B cell (primary cell): Measurements from ENCODE around the gene IMMP2L. TPM values are rescaled to one million over a fixed set of nuclear protein-coding genes. Genes with fewer than 3 reads are reported as not detected.

Experiments used
- ATAC-seq: fragments of 200-7000 bp; cut with Tn5 transposase; one replicate; pipeline ENCODE4 v1.10.0; 2021; ENCODE audit warnings: low read depth, mild to moderate bottlenecking, moderate number of reproducible peaks, moderate library complexity
- CTCF ChIA-PET: fragments of 350-600 bp; sonication (Branson Sonifier 250); formaldehyde crosslinking; loops from one replicate; lab custom pipeline; 2021; ENCODE audit warnings: antibody characterized with exemption, inconsistent platforms; lab: Charles Lee
- POLR2A ChIA-PET: fragments of 350-600 bp; sonication (Branson Sonifier 250); formaldehyde crosslinking; loops from one replicate; lab custom pipeline; 2021; ENCODE audit warnings: antibody characterized with exemption; lab: Charles Lee
- DNase-seq: peaks from one replicate; pipeline ENCODE4 v3.0.0; 2013
- H2AFZ ChIP-seq: 2 replicates; pipeline ENCODE4 v1.6.1; 2012; ENCODE audit warnings: mild to moderate bottlenecking, low read depth, low read length; ENCODE audit not compliant: insufficient read depth, poor library complexity, severe bottlenecking
- H3K27ac ChIP-seq, 2 donors: 1 replicate in 1 of 2; 2 replicates in 1 of 2; pipeline ENCODE4 v1.5.1; 2012 to 2013; ENCODE audit warnings: low read length in 2 of 2, mild to moderate bottlenecking in 2 of 2, moderate library complexity in 1 of 2
- H3K27me3 ChIP-seq, 4 experiments: fragments of 200-600 bp in 1 of 4; sonication (generic) in 1 of 4; replicated peaks in 1 of 4; 1 replicate in 2 of 4; 2 replicates in 2 of 4; pipeline versions ENCODE4 v1.6.1 to v1.7.0; 2013 to 2016; ENCODE audit warnings: low read length in 3 of 4, mild to moderate bottlenecking in 2 of 4, mixed read lengths in 1 of 4, moderate library complexity in 1 of 4; ENCODE audit not compliant: insufficient read depth in 4 of 4, control insufficient read depth in 3 of 4; ENCODE audit errors: control extremely low read depth in 1 of 4
- H3K36me3 ChIP-seq, 2 experiments: replicated peaks in 1 of 2; 1 replicate in 1 of 2; 2 replicates in 1 of 2; pipeline versions ENCODE4 v1.6.1 to v1.7.1; 2013; ENCODE audit warnings: low read length in 1 of 2; ENCODE audit not compliant: insufficient read depth in 2 of 2, control insufficient read depth in 1 of 2; ENCODE audit errors: control extremely low read depth in 1 of 2, extremely low read depth in 1 of 2
- H3K4me1 ChIP-seq, 2 donors: fragments of 200-600 bp in 1 of 2; sonication (generic) in 1 of 2; 1 replicate in 1 of 2; 2 replicates in 1 of 2; pipeline versions ENCODE4 v1.5.1 to v1.6.1; 2013 to 2017; ENCODE audit warnings: low read length in 2 of 2; ENCODE audit not compliant: control insufficient read depth in 2 of 2, insufficient read depth in 2 of 2
- H3K4me2 ChIP-seq: replicated peaks from 2 replicates; pipeline ENCODE3; 2012; ENCODE audit warnings: mild to moderate bottlenecking, low read depth, low read length; ENCODE audit not compliant: poor library complexity, severe bottlenecking
- H3K4me3 ChIP-seq, 5 experiments: fragments of 200-600 bp in 1 of 5; sonication (generic) in 1 of 5; 1 replicate in 3 of 5; 2 replicates in 2 of 5; pipeline versions ENCODE4 v1.5.1 to v1.7.0; 2011 to 2016; ENCODE audit warnings: low read length in 4 of 5, mild to moderate bottlenecking in 4 of 5, low read depth in 2 of 5, control low read depth in 1 of 5, moderate library complexity in 1 of 5; ENCODE audit not compliant: insufficient read depth in 1 of 5; ENCODE audit errors: control extremely low read depth in 1 of 5, extremely low read depth in 1 of 5
- H3K79me2 ChIP-seq: fragments of 200-600 bp; sonication (generic); one replicate; pipeline ENCODE4 v1.6.0; 2016; ENCODE audit warnings: low read length; ENCODE audit not compliant: control insufficient read depth, insufficient read depth
- H3K9ac ChIP-seq: fragments of 200-600 bp; sonication (generic); 2 replicates; pipeline ENCODE4 v1.6.1; 2017; ENCODE audit warnings: mild to moderate bottlenecking, low read length, moderate library complexity
- H3K9me3 ChIP-seq, 3 donors: one replicate each; pipeline versions ENCODE4 v1.6.1 to v1.7.1; 2013; ENCODE audit warnings: low read length in 2 of 3; ENCODE audit not compliant: control insufficient read depth in 2 of 3, insufficient read depth in 1 of 3; ENCODE audit errors: control extremely low read depth in 1 of 3
- H4K20me1 ChIP-seq: 2 replicates; pipeline ENCODE4 v1.6.0; 2012; ENCODE audit warnings: mild to moderate bottlenecking, low read length; ENCODE audit not compliant: insufficient read depth, control insufficient read depth, poor library complexity, severe bottlenecking
- H3K27ac Mint-ChIP-seq: one replicate; pipeline ENCODE4 v1.8.0; 2021; ENCODE audit warnings: mixed read lengths
- H3K27me3 Mint-ChIP-seq: one replicate; pipeline ENCODE4 v1.8.0; 2021; ENCODE audit warnings: mixed read lengths
- H3K4me1 Mint-ChIP-seq: one replicate; pipeline ENCODE4 v1.8.0; 2021; ENCODE audit warnings: mixed read lengths
- H3K4me3 Mint-ChIP-seq: one replicate; pipeline ENCODE4 v1.8.0; 2021; ENCODE audit warnings: mixed read lengths
- H3K9me3 Mint-ChIP-seq: one replicate; pipeline ENCODE4 v1.8.0; 2022; ENCODE audit warnings: mixed read lengths; ENCODE audit not compliant: insufficient read depth
- EZH2 ChIP-seq: IDR thresholded peaks from 2 replicates; pipeline ENCODE4 v1.6.1; 2012; ENCODE audit warnings: borderline replicate concordance, low read depth, mild to moderate bottlenecking, moderate library complexity, low read length; ENCODE audit not compliant: insufficient read depth, poor library complexity, severe bottlenecking
- WGBS: methylation state at CpG from one replicate; pipeline ENCODE4 v1.1.5; 2013; ENCODE audit warnings: missing lambda C conversion rate; ENCODE audit not compliant: insufficient coverage; 5-methylcytosine and 5-hydroxymethylcytosine counted together
- intact Hi-C: fragments of 100-400 bp; cut with micrococcal nuclease; formaldehyde crosslinking; loops from one replicate; pipeline ENCODE4 v1.10.0; 2022
- polyA plus RNA-seq: library from polyadenylated mRNA; depleted of rRNA; stranded (reverse); fragments of >200 nt; gene quantifications from 2 replicates; pipeline ENCODE4 v1.2.3, GENCODE V29; 2012
- total RNA-seq, 2 donors: library from RNA; stranded (reverse); fragments of 120-200 nt in 1 of 2; gene quantifications; 1 replicate in 1 of 2; 2 replicates in 1 of 2; pipeline versions ENCODE4 v1.2.3 to v1.2.4, GENCODE V29; 2013 to 2022
- TF ChIP-seq, protein P1 (sequence below): fragments of 200-600 bp; IDR thresholded peaks from one replicate; pipeline ENCODE4 v1.8.0; 2022; ENCODE audit warnings: antibody characterized with exemption, mild to moderate bottlenecking

The IMMP2L gene
- total and polyA plus RNA-seq, 2 donors (not counting 1 experiment from before 2014, with no cell fraction given) = 3.8 to 34.2 TPM

DNA sequence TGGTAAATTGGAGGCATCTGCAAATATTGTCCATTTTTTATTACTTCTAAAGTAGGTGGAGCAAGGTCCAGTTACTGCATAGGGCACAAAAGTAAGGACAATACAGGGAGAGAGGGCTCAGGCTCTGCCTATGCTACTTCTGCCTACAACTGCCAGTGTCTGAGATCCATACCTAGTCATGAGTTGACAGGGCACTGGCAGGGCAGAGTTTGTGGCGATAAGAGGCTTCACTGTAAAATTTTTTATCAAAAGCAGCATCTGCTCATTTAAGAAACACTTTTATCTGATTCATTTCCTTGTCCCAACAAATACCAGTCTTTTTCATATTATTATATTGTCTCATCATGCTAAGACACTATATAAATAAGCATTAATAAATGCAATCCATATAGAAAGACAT, 293.4 kb downstream of the IMMP2L start:
- Histone ChIP-seq H3K27ac (no peak overlapping the region), H3K4me1 (no peaks in the 10 kb centered on the region), H3K79me2 (no peaks in the 10 kb centered on the region), H3K4me2 (no peak overlapping the region), H3K9ac (no peak overlapping the region), H4K20me1 (no peaks in the 10 kb centered on the region), H3K27me3 (no peaks in the 10 kb centered on the region), H3K9me3 (peaks cover 0 to 1% (median 0%) of the 10 kb centered on the region in 3 donors), H2AFZ (no peak overlapping the region), H3K4me3 (no peak overlapping the region), H3K36me3 (no peaks in the 10 kb centered on the region)
- CTCF ChIA-PET = no interaction called here
- no peak overlapping the region for H3K4me3 Mint-ChIP-seq
- POLR2A ChIA-PET = no interaction called here
- intact Hi-C loops = no loop called here
- TF ChIP-seq, protein P1, sequence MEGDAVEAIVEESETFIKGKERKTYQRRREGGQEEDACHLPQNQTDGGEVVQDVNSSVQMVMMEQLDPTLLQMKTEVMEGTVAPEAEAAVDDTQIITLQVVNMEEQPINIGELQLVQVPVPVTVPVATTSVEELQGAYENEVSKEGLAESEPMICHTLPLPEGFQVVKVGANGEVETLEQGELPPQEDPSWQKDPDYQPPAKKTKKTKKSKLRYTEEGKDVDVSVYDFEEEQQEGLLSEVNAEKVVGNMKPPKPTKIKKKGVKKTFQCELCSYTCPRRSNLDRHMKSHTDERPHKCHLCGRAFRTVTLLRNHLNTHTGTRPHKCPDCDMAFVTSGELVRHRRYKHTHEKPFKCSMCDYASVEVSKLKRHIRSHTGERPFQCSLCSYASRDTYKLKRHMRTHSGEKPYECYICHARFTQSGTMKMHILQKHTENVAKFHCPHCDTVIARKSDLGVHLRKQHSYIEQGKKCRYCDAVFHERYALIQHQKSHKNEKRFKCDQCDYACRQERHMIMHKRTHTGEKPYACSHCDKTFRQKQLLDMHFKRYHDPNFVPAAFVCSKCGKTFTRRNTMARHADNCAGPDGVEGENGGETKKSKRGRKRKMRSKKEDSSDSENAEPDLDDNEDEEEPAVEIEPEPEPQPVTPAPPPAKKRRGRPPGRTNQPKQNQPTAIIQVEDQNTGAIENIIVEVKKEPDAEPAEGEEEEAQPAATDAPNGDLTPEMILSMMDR = no peak
- TF ChIP-seq EZH2 = no peak
- H3K9me3 Mint-ChIP-seq = no peaks in the 10 kb centered on the region
- no peaks in the 10 kb centered on the region for H3K4me1 Mint-ChIP-seq
- ATAC-seq (no peak), DNase-seq (no peak)
- WGBS = 100% methylated on average over 1 of the region's 1 CpG
- H3K27ac Mint-ChIP-seq = no peak overlapping the region
- H3K27me3 Mint-ChIP-seq = no peaks in the 10 kb centered on the region

DNA sequence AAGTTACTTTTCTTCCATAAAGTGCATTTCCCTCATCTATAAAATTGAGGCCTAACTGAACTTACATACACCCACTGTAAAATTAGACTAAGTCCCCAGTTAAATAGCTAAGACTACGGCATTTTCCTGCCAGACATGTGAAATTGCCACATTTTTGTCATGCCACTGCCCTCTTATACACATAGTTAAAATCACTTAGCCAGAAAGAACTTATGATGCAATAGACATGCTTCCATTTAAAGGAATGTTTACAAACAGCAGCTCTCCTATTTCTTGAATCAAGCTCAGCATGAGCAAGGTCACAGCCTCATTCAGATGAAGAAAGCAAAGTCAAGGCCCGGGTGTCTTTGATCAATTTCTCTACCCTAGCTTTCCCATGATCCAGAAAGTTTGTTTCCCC, 295.7 kb downstream of the IMMP2L start:
- Histone ChIP-seq H3K4me3 (no peak overlapping the region), H3K9ac (no peak overlapping the region), H3K79me2 (no peaks in the 10 kb centered on the region), H3K27ac (no peak overlapping the region), H3K27me3 (no peaks in the 10 kb centered on the region), H3K4me2 (no peak overlapping the region), H2AFZ (no peak overlapping the region), H4K20me1 (no peaks in the 10 kb centered on the region), H3K36me3 (no peaks in the 10 kb centered on the region), H3K9me3 (peaks cover 0 to 1% (median 0%) of the 10 kb centered on the region in 3 donors), H3K4me1 (no peaks in the 10 kb centered on the region)
- POLR2A ChIA-PET = no interaction called here
- DNase-seq = no peak
- no peak for TF ChIP-seq EZH2
- TF ChIP-seq, protein P1 = no peak
- H3K9me3 Mint-ChIP-seq = no peaks in the 10 kb centered on the region
- CTCF ChIA-PET = interaction anchor here (0.5 to 1.1 kb wide), 2 partner anchors 43 to 421 kb away, joined by 3 read pairs; no protein-coding TSS in a partner anchor
- H3K27ac Mint-ChIP-seq = no peak overlapping the region
- ATAC-seq = no peak
- H3K4me1 Mint-ChIP-seq = no peaks in the 10 kb centered on the region
- H3K27me3 Mint-ChIP-seq = no peaks in the 10 kb centered on the region
- WGBS = 100% methylated on average over 1 of the region's 2 CpGs
- intact Hi-C loops = no loop called here
- H3K4me3 Mint-ChIP-seq = no peak overlapping the region
